ENCODE data around the gene CPE.

Gene CPE

GRCh38 chr4:165474784-165475705, 96.2 kb downstream of the CPE start:
- TF ChIP-seq ZC3H10 (CRISPR knock-in tag; IDR thresholded peaks at IDR 0.05): no peak
- no peak for TF ChIP-seq SNAI2 (CRISPR knock-in tag; IDR thresholded peaks at IDR 0.05)
- TF ChIP-seq, protein P1, sequence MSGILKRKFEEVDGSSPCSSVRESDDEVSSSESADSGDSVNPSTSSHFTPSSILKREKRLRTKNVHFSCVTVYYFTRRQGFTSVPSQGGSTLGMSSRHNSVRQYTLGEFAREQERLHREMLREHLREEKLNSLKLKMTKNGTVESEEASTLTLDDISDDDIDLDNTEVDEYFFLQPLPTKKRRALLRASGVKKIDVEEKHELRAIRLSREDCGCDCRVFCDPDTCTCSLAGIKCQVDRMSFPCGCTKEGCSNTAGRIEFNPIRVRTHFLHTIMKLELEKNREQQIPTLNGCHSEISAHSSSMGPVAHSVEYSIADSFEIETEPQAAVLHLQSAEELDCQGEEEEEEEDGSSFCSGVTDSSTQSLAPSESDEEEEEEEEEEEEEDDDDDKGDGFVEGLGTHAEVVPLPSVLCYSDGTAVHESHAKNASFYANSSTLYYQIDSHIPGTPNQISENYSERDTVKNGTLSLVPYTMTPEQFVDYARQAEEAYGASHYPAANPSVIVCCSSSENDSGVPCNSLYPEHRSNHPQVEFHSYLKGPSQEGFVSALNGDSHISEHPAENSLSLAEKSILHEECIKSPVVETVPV (CRISPR knock-in tag; IDR thresholded peaks at IDR 0.05): no peak
- TF ChIP-seq BACH2 (CRISPR knock-in tag; IDR thresholded peaks at IDR 0.05; ENCODE audit: borderline replicate concordance): no peak
- no peak for TF ChIP-seq RARB (CRISPR knock-in tag; IDR thresholded peaks at IDR 0.05)
- no peak for TF ChIP-seq CSDC2 (CRISPR knock-in tag; IDR thresholded peaks at IDR 0.05)
- TF ChIP-seq PPARA (CRISPR knock-in tag; IDR thresholded peaks at IDR 0.05; ENCODE audit: borderline replicate concordance): no peak
- TF ChIP-seq GLIS3 (CRISPR knock-in tag; IDR thresholded peaks at IDR 0.05): no peak
- TF ChIP-seq TCF4 (CRISPR knock-in tag; IDR thresholded peaks at IDR 0.05; ENCODE audit: borderline replicate concordance): no peak
- no peak for TF ChIP-seq ZFP3 (CRISPR knock-in tag; IDR thresholded peaks at IDR 0.05)
- TF ChIP-seq ZNF70 (CRISPR knock-in tag; IDR thresholded peaks at IDR 0.05): no peak
- no peak for TF ChIP-seq ISL1 (CRISPR knock-in tag; IDR thresholded peaks at IDR 0.05)
- TF ChIP-seq, protein P2, sequence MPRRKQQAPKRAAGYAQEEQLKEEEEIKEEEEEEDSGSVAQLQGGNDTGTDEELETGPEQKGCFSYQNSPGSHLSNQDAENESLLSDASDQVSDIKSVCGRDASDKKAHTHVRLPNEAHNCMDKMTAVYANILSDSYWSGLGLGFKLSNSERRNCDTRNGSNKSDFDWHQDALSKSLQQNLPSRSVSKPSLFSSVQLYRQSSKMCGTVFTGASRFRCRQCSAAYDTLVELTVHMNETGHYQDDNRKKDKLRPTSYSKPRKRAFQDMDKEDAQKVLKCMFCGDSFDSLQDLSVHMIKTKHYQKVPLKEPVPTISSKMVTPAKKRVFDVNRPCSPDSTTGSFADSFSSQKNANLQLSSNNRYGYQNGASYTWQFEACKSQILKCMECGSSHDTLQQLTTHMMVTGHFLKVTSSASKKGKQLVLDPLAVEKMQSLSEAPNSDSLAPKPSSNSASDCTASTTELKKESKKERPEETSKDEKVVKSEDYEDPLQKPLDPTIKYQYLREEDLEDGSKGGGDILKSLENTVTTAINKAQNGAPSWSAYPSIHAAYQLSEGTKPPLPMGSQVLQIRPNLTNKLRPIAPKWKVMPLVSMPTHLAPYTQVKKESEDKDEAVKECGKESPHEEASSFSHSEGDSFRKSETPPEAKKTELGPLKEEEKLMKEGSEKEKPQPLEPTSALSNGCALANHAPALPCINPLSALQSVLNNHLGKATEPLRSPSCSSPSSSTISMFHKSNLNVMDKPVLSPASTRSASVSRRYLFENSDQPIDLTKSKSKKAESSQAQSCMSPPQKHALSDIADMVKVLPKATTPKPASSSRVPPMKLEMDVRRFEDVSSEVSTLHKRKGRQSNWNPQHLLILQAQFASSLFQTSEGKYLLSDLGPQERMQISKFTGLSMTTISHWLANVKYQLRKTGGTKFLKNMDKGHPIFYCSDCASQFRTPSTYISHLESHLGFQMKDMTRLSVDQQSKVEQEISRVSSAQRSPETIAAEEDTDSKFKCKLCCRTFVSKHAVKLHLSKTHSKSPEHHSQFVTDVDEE (CRISPR knock-in tag; IDR thresholded peaks at IDR 0.05): no peak
- no peak for TF ChIP-seq ESRRG (CRISPR knock-in tag; IDR thresholded peaks at IDR 0.05)
- no peak for TF ChIP-seq ZNF565 (CRISPR knock-in tag; conservative IDR thresholded peaks at IDR 0.05; ENCODE audit: low read depth)
- TF ChIP-seq POU6F1 (CRISPR knock-in tag; IDR thresholded peaks at IDR 0.05; ENCODE audit: borderline replicate concordance, low read depth): no peak
- TF ChIP-seq TOX (CRISPR knock-in tag; IDR thresholded peaks at IDR 0.05; ENCODE audit: borderline replicate concordance): no peak
- ATAC-seq: no peak

- TF ChIP-seq CREB5 (CRISPR knock-in tag; IDR thresholded peaks at IDR 0.05; ENCODE audit: low read depth) (no peak), TOX (CRISPR knock-in tag; IDR thresholded peaks at IDR 0.05; ENCODE audit: borderline replicate concordance) (no peak), ARNTL (CRISPR knock-in tag; IDR thresholded peaks at IDR 0.05; ENCODE audit: borderline replicate concordance, low read depth) (no peak), RARB (CRISPR knock-in tag; IDR thresholded peaks at IDR 0.05) (no peak), TCF4 (CRISPR knock-in tag; IDR thresholded peaks at IDR 0.05; ENCODE audit: borderline replicate concordance) (no peak)
- TF ChIP-seq, protein P1 (CRISPR knock-in tag; IDR thresholded peaks at IDR 0.05): no peak
- no peak for ATAC-seq
Measured at GRCh38 chr4:165475706-165476070, 96.9 kb downstream of the CPE start.

All from SK-N-SH treated with all-trans-retinoic acid at 6 μM for 48 hours (cell line).